ENCODE data around the gene HOXB5.

The HOXB5 gene

DNA sequence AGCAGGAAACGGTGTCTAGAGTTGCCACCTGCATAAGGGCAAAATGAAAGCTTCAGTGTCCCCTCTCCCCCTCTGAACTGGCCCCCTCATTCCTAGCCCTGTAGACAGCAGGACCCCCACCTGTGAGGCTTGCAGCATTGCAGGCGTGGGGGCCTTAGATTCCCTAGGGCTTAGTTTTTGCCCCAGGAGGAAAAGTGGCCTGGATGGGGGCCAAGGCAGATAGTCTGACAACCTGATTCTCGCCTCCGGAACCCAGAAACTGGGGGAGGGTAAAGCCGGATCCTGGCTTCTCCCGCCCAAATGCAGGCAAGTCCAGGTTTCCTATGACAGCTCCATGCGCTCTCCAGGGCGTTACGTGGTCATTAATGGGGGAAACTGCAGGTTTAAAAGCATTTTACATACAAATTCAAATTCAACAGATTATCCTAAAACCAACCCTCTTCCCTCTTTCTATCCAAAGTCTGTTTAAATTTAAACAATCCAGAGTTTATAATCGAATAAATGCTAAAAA lies 11.9 kb upstream of the HOXB5 start:
- H4K20me1 ChIP-seq (ENCODE audit: insufficient read depth, low read length, poor library complexity, severe bottlenecking), result peaks cover 41% of the 10 kb centered on the region
- peaks cover 42% of the 10 kb centered on the region for H3K4me1 ChIP-seq (ENCODE audit: insufficient read depth, low read length, poor library complexity, severe bottlenecking)
- H3K79me2 ChIP-seq (ENCODE audit: insufficient read depth, low read length), result peaks cover 100% of the 10 kb centered on the region
- H3K9me2 ChIP-seq (replicated peaks; ENCODE audit: low read depth, low read length), result no peaks in the 10 kb centered on the region
- peaks cover 23% of the 10 kb centered on the region for H3K36me3 ChIP-seq (ENCODE audit: insufficient read depth, low read length)
- peak overlapping the region; percentile 89 for H3K4me3 ChIP-seq (ENCODE audit: low read length, poor library complexity, severe bottlenecking)
- H3K27me3 ChIP-seq (ENCODE audit: insufficient read depth, low read length, poor library complexity, severe bottlenecking), result peaks cover 47% of the 10 kb centered on the region
- TF ChIP-seq EZH2phosphoT487 (IDR thresholded peaks at IDR 0.05; ENCODE audit: borderline replicate concordance), result no peak
- TF ChIP-seq, protein P1, sequence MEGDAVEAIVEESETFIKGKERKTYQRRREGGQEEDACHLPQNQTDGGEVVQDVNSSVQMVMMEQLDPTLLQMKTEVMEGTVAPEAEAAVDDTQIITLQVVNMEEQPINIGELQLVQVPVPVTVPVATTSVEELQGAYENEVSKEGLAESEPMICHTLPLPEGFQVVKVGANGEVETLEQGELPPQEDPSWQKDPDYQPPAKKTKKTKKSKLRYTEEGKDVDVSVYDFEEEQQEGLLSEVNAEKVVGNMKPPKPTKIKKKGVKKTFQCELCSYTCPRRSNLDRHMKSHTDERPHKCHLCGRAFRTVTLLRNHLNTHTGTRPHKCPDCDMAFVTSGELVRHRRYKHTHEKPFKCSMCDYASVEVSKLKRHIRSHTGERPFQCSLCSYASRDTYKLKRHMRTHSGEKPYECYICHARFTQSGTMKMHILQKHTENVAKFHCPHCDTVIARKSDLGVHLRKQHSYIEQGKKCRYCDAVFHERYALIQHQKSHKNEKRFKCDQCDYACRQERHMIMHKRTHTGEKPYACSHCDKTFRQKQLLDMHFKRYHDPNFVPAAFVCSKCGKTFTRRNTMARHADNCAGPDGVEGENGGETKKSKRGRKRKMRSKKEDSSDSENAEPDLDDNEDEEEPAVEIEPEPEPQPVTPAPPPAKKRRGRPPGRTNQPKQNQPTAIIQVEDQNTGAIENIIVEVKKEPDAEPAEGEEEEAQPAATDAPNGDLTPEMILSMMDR (conservative IDR thresholded peaks at IDR 0.05; ENCODE audit: low read length), result no peak
- no peaks in the 10 kb centered on the region for H3K9me3 ChIP-seq (ENCODE audit: insufficient read depth, low read depth, low read length)
- peak overlapping the region; percentile 98 for H3K4me2 ChIP-seq (ENCODE audit: low read depth, low read length, poor library complexity, severe bottlenecking)
- 0 out of 2 replicates have a peak, but pooled peaks cover under 1% of the 10 kb centered on the region for H3F3A ChIP-seq (ENCODE audit: low read depth)
- H2AFZ ChIP-seq (ENCODE audit: low read length), result no peak overlapping the region
- peak overlapping the region; percentile 100 for H3K9ac ChIP-seq (ENCODE audit: low read depth, low read length, poor library complexity, severe bottlenecking)

DNA sequence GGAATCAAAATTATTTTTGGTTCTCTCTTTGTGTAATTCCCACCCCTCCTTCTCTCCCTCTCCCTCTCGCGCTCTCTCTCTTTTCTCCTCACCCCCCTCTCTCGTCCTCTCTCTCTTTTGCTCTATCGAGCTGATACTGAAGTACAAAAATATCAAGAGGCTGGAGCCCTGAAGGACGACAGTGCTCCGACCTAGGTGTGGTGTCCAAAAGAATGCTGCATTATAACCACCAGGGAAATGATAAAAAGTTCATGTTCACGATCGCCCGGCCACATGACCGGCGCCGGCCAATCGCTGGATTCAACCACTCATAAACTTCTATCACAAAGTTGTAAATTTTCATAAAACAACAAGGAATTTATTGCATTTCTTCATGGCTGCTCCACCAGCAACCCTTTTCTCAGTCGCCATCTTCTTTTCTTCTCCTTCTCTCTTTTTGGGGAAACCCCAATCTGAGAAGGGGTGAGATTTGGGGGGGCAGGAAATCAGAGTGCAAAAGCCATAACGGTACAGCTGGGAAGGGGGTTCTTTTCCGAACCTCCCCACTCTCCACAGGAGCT lies 11.3 kb upstream of the HOXB5 start, which contains the start of gene HOXB6:
HOXB6 (minus strand) TSS at position 217 of the 560 bp plus-strand sequence. CDS start 6,836 bp downstream, outside the sequence.
- Histone ChIP-seq H3K27me3 (ENCODE audit: insufficient read depth, low read length, poor library complexity, severe bottlenecking) (peaks cover 53% of the 10 kb centered on the region), H3K79me2 (ENCODE audit: insufficient read depth, low read length) (peaks cover 100% of the 10 kb centered on the region), H3K4me2 (ENCODE audit: low read depth, low read length, poor library complexity, severe bottlenecking) (peak within 1 kb of the TSS; percentile 98), H4K20me1 (ENCODE audit: insufficient read depth, low read length, poor library complexity, severe bottlenecking) (peaks cover 47% of the 10 kb centered on the region), H3K9me3 (ENCODE audit: insufficient read depth, low read depth, low read length) (no peaks in the 10 kb centered on the region), H2AFZ (ENCODE audit: low read length) (no peak within 1 kb of the TSS), H3K4me1 (ENCODE audit: insufficient read depth, low read length, poor library complexity, severe bottlenecking) (peaks cover 48% of the 10 kb centered on the region), H3K36me3 (ENCODE audit: insufficient read depth, low read length) (peaks cover 29% of the 10 kb centered on the region), H3K4me3 (ENCODE audit: low read length, poor library complexity, severe bottlenecking) (peak within 1 kb of the TSS; percentile 89), H3K9me2 (replicated peaks; ENCODE audit: low read depth, low read length) (no peaks in the 10 kb centered on the region), H3K9ac (ENCODE audit: low read depth, low read length, poor library complexity, severe bottlenecking) (peak within 1 kb of the TSS; percentile 100), H3F3A (ENCODE audit: low read depth) (no peaks in the 10 kb centered on the region)
- no peak for TF ChIP-seq EZH2phosphoT487 (IDR thresholded peaks at IDR 0.05; ENCODE audit: borderline replicate concordance)
- TF ChIP-seq, protein P1 (conservative IDR thresholded peaks at IDR 0.05; ENCODE audit: low read length), result no peak

DNA sequence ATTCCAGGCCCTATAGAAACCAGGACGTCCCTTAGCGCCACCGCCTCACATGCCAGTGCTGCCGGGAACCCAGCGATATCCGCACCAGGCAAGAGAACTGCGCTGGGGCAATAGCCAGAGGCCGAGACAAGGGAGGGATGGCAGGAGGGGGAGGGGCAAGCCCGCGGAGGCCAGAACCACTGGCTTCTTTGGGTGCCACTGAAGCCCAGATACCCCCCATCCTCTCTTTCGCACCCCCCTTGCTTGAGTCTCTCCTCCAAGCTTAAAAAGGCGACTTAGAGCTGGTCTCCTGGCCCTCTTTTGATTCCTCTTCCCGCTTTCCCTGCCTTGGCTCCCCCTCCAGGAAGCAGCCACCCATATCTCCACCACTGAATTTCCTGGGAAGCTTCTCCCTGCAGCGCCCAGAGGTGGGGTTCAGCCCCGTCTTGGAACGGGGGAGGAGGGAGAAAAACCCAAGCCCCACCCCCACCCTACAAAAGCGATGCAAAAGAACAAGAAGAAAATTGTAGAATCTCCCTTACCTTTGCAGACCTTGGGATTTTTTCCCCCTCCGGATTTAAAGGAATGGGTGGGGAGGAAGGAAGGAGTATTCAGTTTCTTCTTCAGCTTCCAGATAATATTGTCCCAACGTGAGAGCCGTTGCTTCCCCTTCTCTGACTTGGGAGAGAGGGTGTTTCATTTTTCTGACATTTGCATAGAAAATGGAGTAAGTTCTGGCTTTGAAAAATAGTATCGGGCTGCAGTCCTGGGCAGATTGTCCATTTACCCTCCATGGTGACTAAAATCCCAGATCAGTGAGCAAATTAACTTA lies 10.6 kb upstream of the HOXB5 start:
- Histone ChIP-seq H3K36me3 (ENCODE audit: insufficient read depth, low read length) (peaks cover 36% of the 10 kb centered on the region), H3K4me3 (ENCODE audit: low read length, poor library complexity, severe bottlenecking) (peak overlapping the region; percentile 89), H3K9me3 (ENCODE audit: insufficient read depth, low read depth, low read length) (no peaks in the 10 kb centered on the region), H3K9ac (ENCODE audit: low read depth, low read length, poor library complexity, severe bottlenecking) (peak overlapping the region; percentile 100), H3K4me1 (ENCODE audit: insufficient read depth, low read length, poor library complexity, severe bottlenecking) (peaks cover 49% of the 10 kb centered on the region), H3K4me2 (ENCODE audit: low read depth, low read length, poor library complexity, severe bottlenecking) (peak overlapping the region; percentile 98), H4K20me1 (ENCODE audit: insufficient read depth, low read length, poor library complexity, severe bottlenecking) (peaks cover 54% of the 10 kb centered on the region), H3K9me2 (replicated peaks; ENCODE audit: low read depth, low read length) (no peaks in the 10 kb centered on the region), H3K27me3 (ENCODE audit: insufficient read depth, low read length, poor library complexity, severe bottlenecking) (peaks cover 54% of the 10 kb centered on the region), H3F3A (ENCODE audit: low read depth) (no peaks in the 10 kb centered on the region), H2AFZ (ENCODE audit: low read length) (no peak overlapping the region), H3K79me2 (ENCODE audit: insufficient read depth, low read length) (peaks cover 100% of the 10 kb centered on the region)
- TF ChIP-seq EZH2phosphoT487 (IDR thresholded peaks at IDR 0.05; ENCODE audit: borderline replicate concordance), result no peak
- TF ChIP-seq, protein P1 (conservative IDR thresholded peaks at IDR 0.05; ENCODE audit: low read length), result no peak

Data from Loucy (cell line).